HG03280 (cell line): ENCODE measurements around the gene MON2.

Source experiments
- ATAC-seq: cut with Tn5 transposase; IDR thresholded peaks from one replicate; pipeline ENCODE4 v1.9.1; 2021; ENCODE audit warnings: mild to moderate bottlenecking, moderate library complexity; ENCODE audit not compliant: unreplicated experiment

Gene MON2

DNA sequence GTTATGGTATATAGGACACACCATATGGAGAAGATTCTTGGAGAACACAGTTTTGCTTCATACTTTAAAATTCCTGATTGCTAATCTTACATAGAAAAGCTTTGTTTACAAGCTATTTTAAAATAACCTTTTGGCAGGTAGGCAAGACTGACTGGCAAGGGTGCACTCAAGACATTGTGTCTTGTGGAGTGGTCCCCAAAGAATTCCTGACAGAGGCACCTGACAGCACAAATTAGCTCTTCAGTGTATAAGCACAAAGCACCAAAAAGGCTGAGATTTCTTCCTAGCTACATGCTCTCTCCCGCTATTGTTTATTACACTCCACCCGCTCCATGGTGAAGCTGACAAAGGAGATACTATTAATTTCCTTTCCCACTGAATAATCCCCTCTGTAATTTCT, 139.4 kb downstream of the MON2 start:
- ATAC-seq, result no peak

DNA sequence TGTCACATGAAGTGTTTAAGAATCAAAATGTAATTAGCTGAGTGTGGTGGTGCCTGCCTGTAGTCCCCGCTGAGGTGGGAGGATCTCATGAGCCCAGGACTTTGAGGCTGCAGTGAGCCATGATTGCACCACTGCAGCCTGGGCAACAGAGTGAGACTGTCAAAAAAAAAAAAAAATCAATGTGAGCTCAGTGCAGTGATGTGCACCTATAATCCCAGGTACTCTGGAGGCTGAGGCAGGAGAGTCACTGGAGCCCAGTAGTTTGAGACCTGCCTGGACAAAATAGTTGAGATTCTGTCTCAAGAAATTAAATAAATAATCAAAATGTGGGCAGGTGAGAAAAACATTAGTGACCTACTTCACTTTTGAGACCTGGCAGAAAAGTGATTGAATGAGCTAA, 140.0 kb downstream of the MON2 start:
- no peak for ATAC-seq

DNA sequence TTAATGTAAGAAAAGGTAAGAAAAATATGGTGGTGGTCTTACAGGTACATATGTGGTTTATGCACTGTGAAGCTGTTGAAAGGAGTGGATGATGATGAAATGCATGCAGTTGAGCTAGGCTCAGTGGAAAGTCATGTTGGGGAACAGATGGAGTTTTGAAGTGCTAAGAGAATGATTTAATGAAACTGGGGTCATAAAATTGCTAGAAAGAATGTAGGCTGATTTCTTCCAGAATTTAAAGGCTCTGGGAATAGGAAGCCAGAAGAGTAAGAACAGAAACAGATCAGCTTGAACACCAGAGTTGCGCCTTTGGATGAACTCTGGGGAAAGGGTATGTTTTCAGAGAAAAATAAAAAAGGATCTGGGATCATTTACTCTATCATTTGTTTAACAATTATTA, 146.5 kb downstream of the MON2 start:
- no peak for ATAC-seq

DNA sequence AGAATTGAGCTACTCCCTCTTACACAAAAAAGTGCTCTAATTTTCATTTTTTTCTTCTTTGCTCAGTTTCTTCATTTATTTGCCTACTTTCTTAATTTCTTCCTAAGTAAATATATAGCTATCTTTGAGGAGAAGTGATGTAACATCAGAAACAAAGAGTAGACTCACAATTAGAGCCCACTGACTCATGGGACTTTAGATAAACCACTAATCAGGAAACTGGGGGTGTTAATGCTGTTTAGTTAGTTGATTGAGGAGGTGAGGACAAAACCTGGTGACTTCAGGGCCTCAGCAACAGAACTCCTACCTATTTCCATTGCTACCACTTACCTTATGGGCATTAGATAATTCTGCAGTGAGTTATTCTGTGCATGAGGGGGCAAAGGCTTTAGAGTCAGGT, 151.7 kb downstream of the MON2 start:
- no peak for ATAC-seq

DNA sequence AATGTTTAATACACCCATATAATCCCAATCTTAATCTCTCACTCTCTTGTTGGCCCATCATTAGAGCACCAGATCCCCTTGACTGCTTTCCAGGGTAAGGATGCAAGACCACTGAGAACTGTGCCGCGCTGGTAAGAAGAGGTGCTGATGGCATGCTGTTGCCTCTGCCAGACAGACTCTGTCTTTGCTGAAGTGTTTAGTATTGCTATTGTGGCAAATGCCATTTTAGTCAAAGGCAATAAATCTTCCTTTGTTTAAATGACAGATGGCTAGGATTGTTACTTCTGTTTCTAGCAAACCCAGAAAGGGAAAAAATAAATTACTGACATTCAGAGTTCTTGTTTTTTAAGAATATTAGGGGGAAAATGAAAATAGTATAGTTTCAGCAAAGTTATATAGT, 152.3 kb downstream of the MON2 start:
- ATAC-seq, result no peak

DNA sequence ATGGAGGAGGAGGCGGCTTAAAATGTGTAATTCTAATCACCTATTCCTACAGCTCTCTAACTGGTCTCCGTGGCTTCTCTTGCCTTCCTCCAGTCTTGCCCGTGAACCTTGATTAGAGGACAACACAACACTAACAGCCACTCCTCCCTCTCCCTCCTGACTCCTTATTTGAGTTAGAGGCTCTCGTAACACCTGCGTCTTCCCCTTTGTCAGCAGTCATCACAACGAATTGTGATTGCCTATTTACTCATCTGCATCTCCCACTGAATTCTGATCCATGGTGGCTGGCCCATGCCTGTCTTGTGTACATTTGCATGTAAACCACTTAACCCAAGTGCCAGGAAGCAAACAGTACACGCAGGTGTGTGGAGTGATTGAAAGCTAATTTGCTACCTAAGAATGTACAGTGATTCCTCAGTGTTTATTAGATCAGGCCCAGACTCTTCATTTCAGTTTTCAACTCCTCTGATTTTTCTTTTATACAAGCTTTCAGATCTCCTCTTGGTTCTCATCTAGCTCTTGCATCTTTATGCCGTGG, 154.5 kb downstream of the MON2 start:
- ATAC-seq, result no peak

DNA sequence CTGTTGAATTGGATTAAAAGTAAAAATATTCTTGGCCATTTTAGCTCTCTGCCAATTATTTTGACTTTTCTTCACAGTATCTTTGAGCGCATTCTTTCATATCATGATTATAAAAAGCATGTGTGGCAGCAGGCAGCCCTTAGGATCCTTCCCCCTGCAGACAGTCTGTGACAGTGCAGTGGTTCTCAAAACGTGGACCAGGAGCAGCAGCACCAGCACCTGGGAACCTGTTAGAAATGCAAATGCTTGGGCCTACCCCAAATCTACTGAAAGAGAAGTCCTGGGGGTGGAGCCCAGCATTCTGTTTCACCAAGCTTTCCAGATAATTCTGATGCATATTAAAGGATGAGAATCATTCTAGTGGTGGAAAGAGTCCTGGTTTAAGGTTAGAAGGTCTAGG, 155.6 kb downstream of the MON2 start:
- no peak for ATAC-seq

DNA sequence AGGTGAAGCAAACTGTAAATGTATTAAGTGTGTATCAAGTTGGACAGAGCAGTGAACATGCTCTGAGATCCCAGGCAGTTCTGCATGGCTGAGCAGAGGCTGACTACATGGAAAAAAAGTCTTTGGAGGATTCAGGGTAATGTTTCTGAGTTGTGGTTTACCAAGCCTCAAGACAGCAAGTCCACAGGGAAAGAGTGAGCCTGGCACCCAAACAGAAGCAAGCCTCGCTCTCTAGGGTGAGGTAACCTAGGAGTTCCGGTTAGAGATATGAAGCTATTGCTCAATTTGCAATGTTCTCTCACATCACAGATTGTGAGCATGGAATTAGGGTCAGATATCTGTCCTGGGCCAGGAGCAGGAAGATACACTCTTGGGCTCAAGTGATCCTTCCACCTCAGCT, 158.6 kb downstream of the MON2 start:
- ATAC-seq, result no peak

DNA sequence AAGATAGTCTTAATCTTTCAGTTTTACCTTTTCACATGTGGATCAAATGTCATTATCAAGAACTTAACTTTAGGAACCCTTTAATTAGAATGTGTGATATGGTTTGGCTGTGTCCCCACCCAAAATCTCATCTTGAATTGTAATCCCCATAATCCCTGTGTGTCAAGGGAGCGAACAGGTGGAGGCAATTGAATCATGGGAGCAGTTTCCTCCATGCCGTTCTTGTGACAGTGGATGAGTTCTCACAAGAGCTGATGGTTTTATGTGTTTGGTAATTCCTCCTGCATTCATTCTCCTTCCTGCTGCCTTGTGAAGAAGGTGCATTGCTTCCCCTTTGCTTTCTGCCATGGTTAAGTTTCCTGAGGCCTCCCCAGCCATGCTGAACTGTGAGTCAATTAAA, 160.6 kb downstream of the MON2 start:
- ATAC-seq, result no peak

DNA sequence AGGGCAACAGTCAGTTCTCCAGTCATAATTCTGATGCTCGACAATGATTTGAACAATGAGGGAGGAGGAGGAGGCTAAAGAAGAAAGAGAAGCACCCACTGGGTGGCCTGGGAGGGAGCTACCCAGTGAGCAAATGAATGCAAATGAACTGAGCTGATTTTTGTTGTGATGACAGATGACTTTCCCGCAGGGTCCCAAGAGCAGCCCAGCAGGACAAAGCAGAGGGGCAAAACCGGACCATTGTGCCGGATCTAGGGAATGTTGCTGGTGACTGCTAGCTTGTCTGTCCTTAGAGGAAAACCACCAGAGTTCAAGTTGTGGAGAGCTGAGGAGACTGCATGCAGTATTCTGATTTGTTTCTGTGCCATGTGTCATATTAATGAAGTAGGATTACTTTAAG, 162.8 kb downstream of the MON2 start:
- ATAC-seq, result no peak

DNA sequence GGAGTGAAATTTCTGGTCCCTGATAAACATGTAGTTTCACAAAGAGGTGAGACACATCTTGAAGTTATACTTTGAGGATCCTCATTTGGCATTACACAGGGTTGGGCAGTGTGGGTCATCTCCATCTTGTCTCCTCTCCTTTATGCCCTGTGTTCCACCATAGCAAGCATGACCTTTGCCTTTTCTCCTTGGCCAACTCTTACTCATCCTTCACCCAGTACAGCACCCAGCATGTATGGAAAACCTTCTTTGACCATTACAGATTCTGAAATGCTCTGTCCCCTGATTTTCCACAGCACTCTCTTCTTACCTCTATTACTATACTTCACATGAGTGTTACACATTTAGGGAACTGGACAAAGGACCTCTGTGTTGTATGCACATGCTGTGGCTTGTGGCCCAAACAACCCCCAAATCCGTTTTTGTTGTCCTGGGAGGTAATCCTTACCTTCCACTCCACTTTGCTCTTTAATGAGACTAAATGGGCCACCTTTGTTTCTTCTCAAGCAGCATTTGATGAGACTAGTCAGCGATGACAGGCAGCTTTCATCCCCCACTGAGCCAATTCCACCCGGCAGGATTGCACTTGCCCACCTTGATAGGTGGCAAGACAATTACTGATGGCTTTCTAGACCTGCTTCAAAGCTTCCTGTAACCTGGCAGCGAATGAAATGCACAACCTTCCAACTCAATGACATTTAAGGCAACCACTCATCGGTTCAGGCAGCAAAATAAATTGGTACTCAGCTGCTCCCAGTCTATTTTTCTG, 163.5 kb downstream of the MON2 start:
- ATAC-seq, result no peak

DNA sequence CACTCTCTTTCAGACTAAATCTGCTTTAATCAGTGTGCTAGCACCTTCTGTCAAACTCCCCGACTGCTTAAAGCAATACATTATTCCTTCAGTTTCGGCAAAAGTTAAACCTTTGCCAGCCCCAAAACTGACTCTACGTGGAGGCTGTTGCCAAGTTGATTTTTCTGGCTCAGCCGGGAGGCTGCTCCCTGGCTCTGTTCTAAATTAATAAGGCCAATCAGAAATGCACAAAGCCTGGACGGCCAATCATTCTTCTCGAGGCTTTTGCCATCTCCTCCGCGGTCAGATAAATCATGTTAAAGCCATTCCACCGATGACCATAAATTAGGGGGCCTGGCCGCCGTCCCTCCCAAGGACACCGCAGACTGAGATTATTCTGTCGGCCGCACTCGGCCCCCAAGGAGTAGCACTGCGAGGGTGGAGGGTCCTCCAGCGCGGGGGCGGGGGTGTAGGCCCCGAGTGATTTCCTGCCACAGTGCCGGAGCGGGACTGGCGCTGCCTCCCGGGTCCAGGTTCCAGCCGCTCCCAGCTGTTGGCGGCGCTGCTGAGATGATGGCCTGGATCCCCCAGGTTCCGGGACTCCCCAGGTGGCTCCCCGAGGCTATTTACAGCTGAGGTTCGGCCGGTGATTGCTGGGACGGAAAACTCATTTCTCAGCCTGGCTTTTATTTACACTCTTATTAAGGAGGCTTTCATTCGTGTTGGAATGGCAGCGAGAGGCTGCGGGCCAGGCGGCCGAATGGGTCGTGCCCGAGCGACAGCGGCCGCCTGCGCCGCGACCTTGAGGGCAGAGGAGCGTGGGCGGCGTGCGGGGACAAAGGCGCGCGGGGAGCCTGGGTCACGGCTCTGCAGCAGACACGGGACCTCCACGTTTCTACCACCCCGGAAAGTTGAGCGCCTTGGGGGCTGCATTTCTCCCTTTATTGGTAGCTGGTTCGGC, 165.1 kb downstream of the MON2 start:
- ATAC-seq, result no peak

DNA sequence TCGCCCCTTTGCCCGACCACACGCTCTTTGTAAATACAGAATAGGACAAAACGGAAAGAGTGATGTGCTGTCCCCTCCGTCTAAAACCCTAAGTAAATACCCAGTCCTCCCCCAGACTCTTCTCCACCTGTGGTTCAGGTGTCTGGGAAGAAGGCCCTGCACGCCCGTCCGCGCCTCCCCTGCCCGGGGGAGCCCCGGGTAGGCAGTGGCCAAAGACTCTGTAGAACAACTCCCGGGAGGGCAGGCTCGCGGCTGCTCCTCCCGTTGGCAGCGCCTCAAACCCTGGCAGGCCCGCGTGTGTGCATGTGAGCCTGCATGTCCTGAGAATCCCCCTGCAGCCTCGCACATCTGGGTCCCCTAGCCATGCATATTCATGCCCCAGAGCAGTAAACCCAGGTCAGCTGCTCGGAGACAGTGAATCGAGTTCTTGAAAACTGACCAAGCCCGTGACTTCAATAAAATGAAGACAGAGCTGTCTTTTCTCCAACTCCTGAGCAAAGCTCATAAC, 165.8 kb downstream of the MON2 start:
- no peak for ATAC-seq

DNA sequence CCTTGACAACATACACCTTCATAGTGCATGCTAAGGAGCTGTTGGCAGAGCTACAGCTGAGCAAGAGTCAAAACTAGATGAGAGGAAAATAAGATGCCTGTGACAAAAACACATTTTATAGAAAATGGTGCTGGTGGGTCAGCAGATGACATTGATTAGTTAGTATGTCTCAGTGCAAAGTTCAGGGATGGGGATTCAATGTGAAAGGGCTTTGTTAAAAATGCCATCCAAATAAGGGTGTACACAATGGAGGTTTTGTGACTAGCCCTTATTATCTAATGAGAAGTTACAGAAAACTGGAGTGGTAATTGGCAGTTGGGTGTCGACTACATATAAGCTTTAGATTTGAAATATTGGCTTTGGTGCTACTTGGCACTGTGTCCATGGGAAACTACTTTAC, 169.0 kb downstream of the MON2 start:
- ATAC-seq, result no peak

DNA sequence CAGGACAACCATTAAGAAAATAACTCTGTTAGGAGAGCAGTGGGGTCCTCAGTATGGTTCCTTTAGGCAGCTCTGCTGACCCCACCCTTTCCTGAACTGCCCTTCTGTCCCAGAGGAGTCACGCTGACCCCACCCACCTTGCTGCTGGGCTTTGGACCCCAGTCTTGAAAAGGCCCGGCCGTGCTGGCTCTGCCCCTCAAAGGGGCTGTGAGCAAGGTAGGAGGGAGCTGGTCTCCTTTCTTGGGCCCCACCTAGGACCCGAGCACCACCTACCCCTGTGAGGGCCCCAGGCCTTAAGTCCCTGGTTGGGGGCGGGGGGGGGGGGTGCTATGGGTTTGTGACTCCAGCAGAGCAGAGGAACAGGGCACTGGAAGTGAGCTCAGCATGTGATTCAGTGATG, 171.1 kb downstream of the MON2 start:
- no peak for ATAC-seq

DNA sequence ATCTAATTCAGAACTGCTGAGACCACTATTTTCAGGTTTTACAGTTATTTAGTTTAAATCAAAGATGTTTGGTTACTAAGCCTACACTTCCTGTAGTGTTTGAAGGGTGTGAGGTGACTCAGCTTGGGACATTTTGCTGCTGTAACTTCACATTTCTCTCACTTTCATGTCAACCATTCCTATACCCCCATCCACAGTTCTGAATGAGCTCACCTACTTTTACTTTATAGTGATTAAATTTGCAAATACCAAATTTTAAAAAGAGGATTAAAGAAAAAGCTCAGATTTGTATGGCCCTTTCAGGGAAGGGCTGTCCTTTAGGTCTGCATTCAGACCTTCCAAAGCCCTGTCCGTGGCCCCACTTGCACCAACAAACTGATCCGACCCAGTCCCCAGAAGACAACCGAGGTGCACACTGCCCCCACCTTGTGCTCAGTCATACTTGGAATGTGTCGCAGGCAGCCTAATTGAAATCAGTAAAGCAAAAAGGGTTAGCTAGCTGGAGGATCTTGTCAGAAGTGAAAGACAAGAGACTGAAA, 174.4 kb downstream of the MON2 start:
- peak; percentile 85 for ATAC-seq

DNA sequence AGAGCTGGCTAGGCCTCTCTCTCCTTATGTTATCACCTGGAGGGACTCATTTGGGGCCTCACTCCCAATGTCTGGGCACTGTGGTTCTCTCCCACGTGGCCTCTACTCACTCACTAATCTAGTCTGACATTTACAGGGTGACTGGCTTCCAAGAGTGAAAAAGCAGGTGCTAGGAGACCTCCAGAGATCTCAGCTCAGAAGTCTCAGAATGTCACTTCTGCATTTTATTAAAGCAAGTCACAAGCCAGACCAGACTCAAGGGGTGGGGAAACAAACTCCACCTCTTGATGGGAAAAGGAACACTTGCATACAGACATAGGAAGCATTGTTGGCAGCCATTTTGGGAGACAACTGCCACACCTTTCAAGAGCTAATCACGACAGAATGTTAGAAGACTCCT, 175.9 kb downstream of the MON2 start:
- no peak for ATAC-seq

DNA sequence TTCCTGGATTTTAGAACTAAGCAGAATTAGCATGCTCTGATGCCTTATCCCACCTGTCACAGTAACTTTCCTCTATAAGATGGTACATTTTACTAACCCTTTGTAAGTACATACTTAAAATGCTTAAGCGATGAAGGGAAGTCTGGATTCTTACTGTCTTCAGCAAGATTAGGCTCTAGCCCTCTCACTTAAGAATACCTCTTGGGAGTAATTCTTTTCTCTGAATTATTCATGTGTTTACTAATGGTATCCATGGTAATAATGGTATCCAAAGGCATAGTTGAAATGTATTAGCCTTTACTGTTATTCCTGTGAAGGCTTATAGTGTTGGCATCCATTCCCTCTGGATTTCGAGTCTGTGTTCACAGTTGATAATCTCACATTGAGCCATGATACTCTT, 176.9 kb downstream of the MON2 start:
- no peak for ATAC-seq

DNA sequence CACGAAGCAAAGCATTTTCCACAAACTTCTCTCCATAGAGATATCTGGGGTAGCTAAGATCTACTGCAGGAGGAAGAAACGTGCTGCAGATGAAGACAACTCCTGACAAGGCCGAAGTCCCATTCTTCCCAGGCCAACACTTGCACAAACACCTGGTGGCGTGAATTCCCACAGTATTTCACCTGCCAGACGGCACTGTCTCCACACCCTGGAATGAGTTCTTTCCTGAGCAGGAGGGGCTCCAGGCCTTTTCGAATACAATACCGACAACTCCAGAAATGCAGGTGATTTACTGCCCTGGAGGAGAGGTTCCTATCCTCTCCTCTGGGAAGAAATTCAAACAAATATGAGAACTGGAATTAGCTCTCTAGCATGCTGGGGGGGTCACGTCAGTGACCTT, 179.9 kb downstream of the MON2 start:
- ATAC-seq, result no peak

DNA sequence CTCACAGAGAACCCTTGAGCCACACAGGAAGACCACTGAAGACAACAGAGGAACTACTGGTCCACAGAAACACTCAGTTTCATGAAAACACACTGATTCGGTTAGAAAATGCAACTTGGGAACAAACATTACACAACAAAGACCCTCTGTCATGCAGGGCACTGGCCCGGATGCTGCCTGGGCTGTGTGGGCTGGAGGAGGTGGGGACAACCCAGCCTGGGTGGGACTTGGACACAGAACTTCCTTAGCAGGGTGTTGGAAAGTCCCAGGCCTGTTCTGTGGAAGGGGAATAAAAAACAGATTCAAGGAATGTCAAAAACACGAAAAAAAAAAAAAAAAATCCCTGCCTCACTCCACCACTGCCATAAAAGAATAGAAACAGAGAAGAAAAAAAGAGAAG, 181.0 kb downstream of the MON2 start:
- ATAC-seq, result no peak

DNA sequence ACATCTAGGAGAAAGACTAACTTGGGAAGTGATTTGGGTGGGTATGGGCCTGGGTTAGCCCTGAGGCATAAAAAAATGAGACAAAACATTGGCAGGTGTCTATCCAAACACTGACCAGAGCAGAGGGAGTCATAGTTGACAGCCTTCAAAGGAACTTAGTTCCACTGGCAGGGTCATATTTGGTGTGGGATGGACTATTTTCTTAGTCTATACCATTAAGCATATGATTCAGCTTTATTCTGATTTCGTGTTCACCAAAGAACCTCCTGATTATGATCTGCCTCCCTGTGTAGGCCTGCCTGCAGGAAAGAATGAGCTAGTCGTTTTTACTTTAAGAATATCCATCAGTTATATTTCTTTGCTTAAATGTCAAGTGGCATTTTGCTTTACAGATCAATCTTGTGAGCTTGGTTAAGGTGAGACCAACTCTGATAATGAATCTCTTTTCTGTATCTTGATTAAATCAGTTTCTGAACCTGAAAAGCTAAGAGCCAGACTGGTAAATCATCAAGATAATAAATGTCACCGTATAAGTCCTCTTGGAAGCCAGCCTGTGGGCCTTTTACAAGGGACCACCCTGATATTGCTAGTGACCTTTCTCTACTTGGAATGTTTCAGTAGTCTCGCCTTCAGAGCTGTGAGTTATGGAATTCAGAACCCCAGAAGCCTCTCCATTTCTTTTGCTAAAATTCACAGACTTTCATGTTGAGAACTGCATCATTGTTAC, 182.9 kb downstream of the MON2 start:
- ATAC-seq, result no peak
